OCI-LY1 (cell line): ENCODE measurements around the gene SLC25A28.

ENCODE experiments used
- EZH2 ChIP-seq: fragments of 200-600 bp; sonication (generic), shearing (Covaris generic); IDR thresholded peaks from 2 replicates; pipeline ENCODE4 v1.8.0; 2017; ENCODE audit warnings: borderline replicate concordance, mixed run types, mild to moderate bottlenecking, antibody characterized with exemption, low read length, moderate library complexity, mixed read lengths
- TF ChIP-seq, protein P1 (sequence below): fragments of 200-600 bp; sonication (generic), shearing (Covaris generic); IDR thresholded peaks from 2 replicates; pipeline ENCODE4 v1.5.1; 2017; ENCODE audit warnings: mild to moderate bottlenecking, antibody characterized with exemption, low read length, moderate library complexity, mixed read lengths

DNA sequence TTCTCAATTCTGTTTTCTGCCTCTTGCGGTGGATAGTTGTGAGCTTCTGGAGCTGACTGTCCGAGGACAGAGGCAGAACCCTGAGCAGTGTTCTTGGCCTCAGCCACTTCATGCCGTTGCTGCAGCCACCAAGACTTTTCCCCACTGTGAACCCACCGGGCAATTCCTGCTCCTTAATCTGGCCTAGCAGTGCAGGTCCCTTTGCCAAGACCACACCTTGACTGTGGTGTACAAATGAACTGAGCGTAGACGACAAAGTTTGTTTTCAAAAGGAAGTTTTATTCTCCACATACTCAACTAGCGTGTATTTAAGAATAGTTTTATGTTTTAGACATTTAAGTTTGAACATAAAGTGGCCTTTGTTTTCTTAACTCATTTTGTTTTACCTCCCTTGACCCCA is 29.4 kb downstream of the SLC25A28 start:
- TF ChIP-seq, protein P1, sequence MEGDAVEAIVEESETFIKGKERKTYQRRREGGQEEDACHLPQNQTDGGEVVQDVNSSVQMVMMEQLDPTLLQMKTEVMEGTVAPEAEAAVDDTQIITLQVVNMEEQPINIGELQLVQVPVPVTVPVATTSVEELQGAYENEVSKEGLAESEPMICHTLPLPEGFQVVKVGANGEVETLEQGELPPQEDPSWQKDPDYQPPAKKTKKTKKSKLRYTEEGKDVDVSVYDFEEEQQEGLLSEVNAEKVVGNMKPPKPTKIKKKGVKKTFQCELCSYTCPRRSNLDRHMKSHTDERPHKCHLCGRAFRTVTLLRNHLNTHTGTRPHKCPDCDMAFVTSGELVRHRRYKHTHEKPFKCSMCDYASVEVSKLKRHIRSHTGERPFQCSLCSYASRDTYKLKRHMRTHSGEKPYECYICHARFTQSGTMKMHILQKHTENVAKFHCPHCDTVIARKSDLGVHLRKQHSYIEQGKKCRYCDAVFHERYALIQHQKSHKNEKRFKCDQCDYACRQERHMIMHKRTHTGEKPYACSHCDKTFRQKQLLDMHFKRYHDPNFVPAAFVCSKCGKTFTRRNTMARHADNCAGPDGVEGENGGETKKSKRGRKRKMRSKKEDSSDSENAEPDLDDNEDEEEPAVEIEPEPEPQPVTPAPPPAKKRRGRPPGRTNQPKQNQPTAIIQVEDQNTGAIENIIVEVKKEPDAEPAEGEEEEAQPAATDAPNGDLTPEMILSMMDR = no peak
- TF ChIP-seq EZH2 = no peak
